Measurements from ENCODE around the gene ITM2B. TPM values are rescaled to one million over a fixed set of nuclear protein-coding genes. Genes with fewer than 3 reads are reported as not detected.
"Not testable (repeated sequence)": the region's sequence is repeated elsewhere in the genome, so short reads cannot be mapped to it uniquely, and the experiment has no call there.

ITM2B gene
- total RNA-seq, 2 donors from 2014 or later = 396 to 450 TPM

DNA sequence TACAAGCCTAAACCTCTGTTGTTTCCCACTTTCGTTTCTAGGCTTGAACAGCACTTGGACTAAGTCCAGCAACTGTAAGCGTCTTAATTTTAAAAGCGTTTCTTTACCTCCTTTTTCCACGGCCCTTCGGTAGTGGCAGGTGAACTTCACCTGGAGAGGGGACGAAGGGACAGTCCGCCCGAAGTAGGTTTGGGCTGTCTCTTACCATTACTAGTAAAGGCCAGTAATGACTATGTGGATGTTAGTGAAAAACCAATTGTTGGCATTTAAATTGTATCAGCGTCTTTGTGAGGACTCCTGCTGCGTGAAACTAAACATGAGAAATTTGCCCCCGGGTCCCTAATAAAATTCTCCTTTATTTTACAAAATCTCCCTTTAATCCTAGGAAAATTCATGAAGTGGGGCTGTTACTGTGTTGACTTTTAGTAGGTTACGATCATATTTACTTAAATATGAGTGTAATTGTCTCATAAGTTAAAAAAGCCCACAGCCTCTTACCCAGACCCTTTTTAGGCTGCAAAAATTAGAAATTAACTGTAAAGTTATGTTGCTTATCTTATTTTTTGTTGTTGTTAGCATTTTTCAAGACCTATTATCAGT is 983 bp downstream of the ITM2B start:
- H3K4me1 Mint-ChIP-seq = peaks cover 38% of the 10 kb centered on the region

DNA sequence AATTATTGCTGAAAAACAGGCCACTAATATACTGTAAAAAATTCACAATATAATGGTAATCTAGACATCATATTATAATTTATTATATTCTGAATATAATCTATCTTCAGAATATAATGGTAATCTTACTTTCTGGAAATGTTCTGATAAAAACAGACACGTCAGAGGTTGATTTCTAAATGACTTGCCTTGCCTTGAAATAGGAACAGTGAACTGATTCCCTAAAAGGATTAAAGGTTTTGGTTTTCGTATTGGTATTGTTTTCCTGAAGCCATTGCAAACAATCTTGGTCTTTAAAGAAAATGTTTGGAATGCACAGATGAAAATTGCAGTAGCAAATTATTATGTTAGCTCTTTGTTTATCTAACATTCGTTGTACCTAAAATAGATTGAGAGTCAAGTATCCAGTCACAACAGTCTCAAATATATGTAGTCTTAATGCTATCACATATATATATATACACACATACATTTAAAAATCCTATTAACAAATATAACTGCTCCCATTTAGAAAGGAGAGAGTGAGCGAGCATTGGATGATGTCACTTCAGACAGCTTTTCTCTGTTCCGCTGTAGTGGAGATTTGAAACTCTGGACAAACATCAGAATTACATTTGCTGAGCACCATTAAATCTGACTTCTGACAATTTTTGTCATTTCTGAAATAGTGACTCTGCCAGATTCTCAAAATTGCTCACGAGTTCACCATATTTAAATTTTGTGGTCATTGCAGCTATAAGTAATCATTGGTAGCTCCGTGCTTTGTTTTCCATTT is 1.7 kb downstream of the ITM2B start:
- no peaks in the 10 kb centered on the region for H3K9me3 ChIP-seq (ENCODE audit: control insufficient read depth, low read length, poor library complexity, severe bottlenecking)
- H3K4me3 Mint-ChIP-seq = peak overlapping the region; percentile 92
- no peaks in the 10 kb centered on the region for H3K27me3 Mint-ChIP-seq
- DNase-seq (no peak), ATAC-seq (no peak)
- H3K27ac Mint-ChIP-seq = peak overlapping the region; percentile 96
- H3K4me1 Mint-ChIP-seq = peaks cover 40% of the 10 kb centered on the region
- H3K36me3 Mint-ChIP-seq (ENCODE audit: low read depth) = peaks cover 8% of the 10 kb centered on the region

More for the DNA sequence above, 983 bp downstream of the ITM2B start:
- no peaks in the 10 kb centered on the region for H3K27me3 Mint-ChIP-seq
- no peaks in the 10 kb centered on the region for H3K9me3 ChIP-seq (ENCODE audit: control insufficient read depth, low read length, poor library complexity, severe bottlenecking)
- DNase-seq (no peak), ATAC-seq (peak; percentile 11)
- H3K36me3 Mint-ChIP-seq (ENCODE audit: low read depth) = peaks cover 8% of the 10 kb centered on the region
- H3K4me3 Mint-ChIP-seq = peak overlapping the region; percentile 93
- H3K27ac Mint-ChIP-seq = peak overlapping the region; percentile 96

DNA sequence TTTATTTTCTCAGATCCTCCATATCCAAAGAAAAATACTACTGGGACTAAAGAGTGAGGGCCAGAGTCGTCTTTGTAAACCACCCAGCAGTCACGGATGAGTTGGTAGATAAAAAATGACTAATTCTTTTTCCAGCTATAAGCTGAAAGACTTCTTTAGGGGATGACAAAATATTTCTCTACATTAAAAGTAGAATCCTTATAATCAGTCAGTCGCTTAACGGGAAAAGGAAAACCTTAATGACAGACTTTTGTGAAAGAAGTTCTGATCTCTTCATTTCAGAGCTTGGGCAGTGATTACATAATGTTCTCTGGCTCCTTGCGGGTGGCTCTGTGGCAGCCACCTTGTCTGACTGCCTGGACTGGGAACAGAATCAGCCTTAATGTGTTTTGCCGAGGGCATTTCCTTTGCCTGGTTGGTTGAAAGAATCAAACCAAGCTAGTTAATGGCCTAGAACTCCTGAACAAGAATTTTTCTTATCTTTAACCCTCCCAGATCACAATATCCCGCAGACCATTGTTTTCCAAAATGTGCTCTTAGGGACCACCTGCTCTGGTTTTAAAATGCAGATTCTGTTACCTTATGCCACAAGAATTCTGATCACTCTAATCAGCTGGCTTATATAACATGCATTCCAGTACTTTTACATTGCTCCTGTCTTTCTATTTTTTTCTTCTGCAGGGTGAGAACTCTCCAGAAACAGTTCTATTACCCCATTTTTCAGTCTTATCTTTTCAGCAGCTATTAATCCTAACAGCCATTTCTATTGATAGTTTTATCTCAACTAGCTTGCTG is 2.5 kb downstream of the ITM2B start:
- Mint-ChIP-seq H3K4me1 (peaks cover 43% of the 10 kb centered on the region), H3K27ac (peak overlapping the region; percentile 96), H3K36me3 (ENCODE audit: low read depth) (peaks cover 8% of the 10 kb centered on the region), H3K27me3 (no peaks in the 10 kb centered on the region), H3K4me3 (peak overlapping the region; percentile 92)
- no peak for DNase-seq
- ATAC-seq = no peak
- H3K9me3 ChIP-seq (ENCODE audit: control insufficient read depth, low read length, poor library complexity, severe bottlenecking) = no peaks in the 10 kb centered on the region

DNA sequence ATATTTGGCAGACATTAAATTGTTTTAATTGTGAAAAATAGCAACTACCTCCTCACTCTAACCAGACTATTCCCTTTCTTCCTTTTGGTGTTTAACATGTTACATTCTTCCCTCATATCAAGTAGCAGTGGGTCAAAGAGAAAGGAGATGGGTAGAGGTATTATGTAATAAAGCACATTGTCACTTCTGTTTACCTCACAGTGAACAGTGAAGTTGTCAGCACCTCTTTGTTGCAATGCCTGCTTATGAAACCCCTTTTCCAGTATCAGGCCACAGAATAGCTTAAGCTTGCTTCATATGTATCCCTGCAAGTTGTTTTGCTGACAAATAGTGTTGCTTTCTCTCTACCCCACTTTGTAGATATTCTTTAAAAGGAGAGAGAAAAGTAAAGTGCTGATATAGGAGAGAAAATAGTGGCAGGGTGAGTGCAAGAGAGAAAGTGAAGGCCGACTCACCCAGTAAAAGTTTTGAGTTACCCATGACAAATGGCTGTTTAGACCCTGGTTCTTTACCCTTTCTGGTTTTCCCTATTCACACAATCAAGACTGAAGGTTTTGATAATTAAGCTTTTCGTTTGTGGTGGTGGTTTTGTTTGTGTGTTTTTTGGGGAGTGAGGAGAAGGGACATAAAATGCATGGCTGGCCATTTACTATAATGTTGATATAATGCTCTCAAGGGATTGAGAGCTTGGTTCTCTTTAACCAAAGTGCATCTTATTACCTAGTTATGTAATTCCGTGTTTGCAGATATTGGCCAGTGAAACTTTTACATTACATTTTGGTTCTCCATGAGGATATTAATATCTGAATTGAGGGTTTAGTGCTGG is 3.7 kb downstream of the ITM2B start:
- peak overlapping the region; percentile 92 for H3K4me3 Mint-ChIP-seq
- no peaks in the 10 kb centered on the region for H3K9me3 ChIP-seq (ENCODE audit: control insufficient read depth, low read length, poor library complexity, severe bottlenecking)
- no peak for ATAC-seq
- no peak for DNase-seq
- peak overlapping the region; percentile 96 for H3K27ac Mint-ChIP-seq
- H3K4me1 Mint-ChIP-seq = peaks cover 49% of the 10 kb centered on the region
- no peaks in the 10 kb centered on the region for H3K27me3 Mint-ChIP-seq
- peaks cover 8% of the 10 kb centered on the region for H3K36me3 Mint-ChIP-seq (ENCODE audit: low read depth)

DNA sequence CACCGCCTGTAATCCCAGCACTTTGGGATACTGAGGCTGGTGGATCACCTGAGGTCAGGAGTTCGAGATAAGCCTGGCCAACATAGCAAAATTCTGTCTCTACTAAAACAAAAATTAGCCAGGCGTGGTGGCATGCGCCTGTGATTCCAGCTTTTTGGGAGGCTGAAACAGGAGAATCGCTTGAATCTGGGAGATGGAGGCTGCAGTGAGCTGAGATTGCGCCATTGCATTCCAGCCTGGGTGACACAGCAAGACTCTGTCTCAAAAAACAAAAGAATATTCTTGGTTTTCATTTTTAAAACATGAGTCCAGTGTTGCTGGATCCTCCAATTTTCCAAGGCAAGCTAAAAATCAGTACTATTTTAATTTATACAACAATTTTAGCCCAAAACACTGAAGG is 6.4 kb downstream of the ITM2B start:
- peak overlapping the region; percentile 21 for H3K27ac Mint-ChIP-seq
- H3K4me3 Mint-ChIP-seq = peak overlapping the region; percentile 43
- not testable (repeated sequence) for ATAC-seq; H3K9me3 ChIP-seq (ENCODE audit: control insufficient read depth, low read length, poor library complexity, severe bottlenecking); DNase-seq; H3K27me3 Mint-ChIP-seq
- peaks cover 56% of the 10 kb centered on the region for H3K4me1 Mint-ChIP-seq
- peaks cover 11% of the 10 kb centered on the region for H3K36me3 Mint-ChIP-seq (ENCODE audit: low read depth)

DNA sequence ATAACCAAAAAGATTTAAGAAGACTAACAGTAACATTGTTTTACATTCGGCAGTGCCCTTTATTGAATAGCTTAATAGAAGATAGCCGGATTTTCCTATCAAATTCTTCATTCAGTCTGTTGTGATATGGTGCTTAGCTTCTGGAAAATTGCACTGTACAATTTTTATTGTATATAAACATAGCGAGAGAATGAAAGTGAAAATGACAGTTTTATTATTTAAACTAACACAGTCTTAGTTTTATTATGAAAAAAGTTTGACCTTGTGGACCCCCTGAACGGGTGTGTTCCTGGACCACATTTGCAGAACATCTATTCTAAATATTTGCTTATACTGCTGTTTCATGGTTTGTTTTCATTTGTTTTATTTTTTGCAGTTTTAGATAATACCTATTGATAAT is 8.6 kb downstream of the ITM2B start:
- no peaks in the 10 kb centered on the region for H3K9me3 ChIP-seq (ENCODE audit: control insufficient read depth, low read length, poor library complexity, severe bottlenecking)
- ATAC-seq (no peak), DNase-seq (no peak)
- Mint-ChIP-seq H3K4me1 (peaks cover 48% of the 10 kb centered on the region), H3K27ac (peak overlapping the region; percentile 82), H3K36me3 (ENCODE audit: low read depth) (peaks cover 4% of the 10 kb centered on the region), H3K4me3 (peak overlapping the region; percentile 63), H3K27me3 (no peaks in the 10 kb centered on the region)

DNA sequence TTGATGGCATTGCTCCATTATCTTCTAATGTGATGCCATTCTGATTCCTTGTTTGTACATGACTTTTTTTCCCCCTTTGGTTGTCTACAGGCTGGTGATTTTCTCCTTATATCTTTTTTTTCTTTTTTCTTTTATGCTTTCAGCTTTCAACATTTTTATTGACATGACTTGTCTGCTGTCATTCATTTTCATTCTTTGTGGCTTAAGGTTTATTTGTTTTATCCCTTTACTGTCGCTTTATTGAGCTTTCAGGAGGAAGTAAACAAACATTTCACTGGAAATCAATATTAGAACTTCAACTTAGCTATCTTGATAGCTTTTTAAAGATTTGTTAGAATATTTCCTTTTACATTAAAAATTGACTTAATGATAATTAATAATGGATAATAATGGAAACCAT is 9.7 kb downstream of the ITM2B start:
- no peaks in the 10 kb centered on the region for H3K27me3 Mint-ChIP-seq
- H3K27ac Mint-ChIP-seq = peak overlapping the region; percentile 82
- peaks cover 4% of the 10 kb centered on the region for H3K36me3 Mint-ChIP-seq (ENCODE audit: low read depth)
- H3K4me1 Mint-ChIP-seq = peaks cover 39% of the 10 kb centered on the region
- no peak for DNase-seq
- H3K9me3 ChIP-seq (ENCODE audit: control insufficient read depth, low read length, poor library complexity, severe bottlenecking) = no peaks in the 10 kb centered on the region
- ATAC-seq = no peak
- H3K4me3 Mint-ChIP-seq = peak overlapping the region; percentile 69

DNA sequence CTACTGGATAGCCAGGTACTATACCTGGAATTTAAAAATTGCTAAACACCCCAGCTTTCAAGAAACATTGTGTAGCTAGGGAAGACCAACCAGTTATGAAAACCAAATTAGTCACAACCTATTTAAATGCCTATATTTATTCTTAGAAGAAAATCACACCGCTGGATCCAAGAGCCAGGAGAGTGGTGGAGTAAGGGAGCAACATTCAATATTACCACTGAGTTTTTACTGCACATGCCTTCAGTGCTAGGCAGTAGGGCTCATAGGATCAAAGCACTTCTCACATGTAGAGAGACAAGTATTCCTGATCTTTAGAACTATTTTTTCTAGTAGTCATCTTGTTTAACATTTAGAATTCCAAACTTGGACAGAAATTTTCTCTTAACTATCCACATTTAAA is 11.2 kb downstream of the ITM2B start:
- Mint-ChIP-seq H3K36me3 (ENCODE audit: low read depth) (peaks cover 4% of the 10 kb centered on the region), H3K4me3 (no peak overlapping the region), H3K27ac (peak overlapping the region; percentile 82), H3K4me1 (peaks cover 45% of the 10 kb centered on the region), H3K27me3 (no peaks in the 10 kb centered on the region)
- DNase-seq = no peak
- H3K9me3 ChIP-seq (ENCODE audit: control insufficient read depth, low read length, poor library complexity, severe bottlenecking) = no peaks in the 10 kb centered on the region
- ATAC-seq = no peak

DNA sequence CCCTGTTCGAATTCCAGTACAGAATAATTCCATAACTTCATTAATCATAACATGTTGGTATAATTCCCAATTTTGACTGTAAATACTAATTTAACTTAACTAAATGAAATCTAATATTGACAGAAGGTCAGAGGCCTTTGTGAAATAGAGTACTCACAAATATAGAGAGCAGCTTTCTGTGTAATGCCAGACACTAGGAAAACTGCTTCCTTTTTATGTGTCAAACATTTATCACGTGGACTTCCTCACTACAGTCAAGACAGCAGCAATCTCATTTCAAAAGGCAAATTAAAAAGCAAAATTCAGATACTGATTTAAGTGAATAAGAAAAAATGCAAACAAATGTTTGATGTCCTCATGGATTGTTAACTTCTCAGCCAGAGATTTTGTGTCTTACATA is 13.1 kb downstream of the ITM2B start:
- no peak overlapping the region for H3K4me3 Mint-ChIP-seq

DNA sequence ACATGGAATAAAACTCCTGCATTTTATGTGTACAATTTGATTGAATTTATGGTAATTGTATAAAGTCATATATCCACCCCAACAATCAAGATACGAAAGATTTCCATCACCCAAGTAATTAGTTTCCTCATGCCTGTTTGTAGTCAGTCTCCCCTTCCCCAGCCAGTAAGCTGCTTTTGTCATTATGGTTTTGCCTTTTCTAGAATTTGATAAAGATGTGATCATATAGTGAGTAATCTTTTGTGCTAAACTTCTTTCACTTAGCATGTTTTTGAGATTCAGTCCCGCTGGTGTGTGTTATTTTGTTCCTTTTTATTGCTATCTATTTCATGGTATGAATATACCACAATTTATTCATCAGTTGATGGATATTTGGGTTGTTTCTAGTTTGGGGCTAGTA is 16.0 kb downstream of the ITM2B start:
- H3K4me1 Mint-ChIP-seq = peaks cover 37% of the 10 kb centered on the region
- H3K27me3 Mint-ChIP-seq = no peaks in the 10 kb centered on the region
- DNase-seq = no peak

More for the DNA sequence above, 13.1 kb downstream of the ITM2B start:
- no peak for DNase-seq
- Mint-ChIP-seq H3K4me1 (peaks cover 42% of the 10 kb centered on the region), H3K27ac (peak overlapping the region; percentile 82), H3K27me3 (no peaks in the 10 kb centered on the region), H3K36me3 (ENCODE audit: low read depth) (peaks cover 4% of the 10 kb centered on the region)
- no peaks in the 10 kb centered on the region for H3K9me3 ChIP-seq (ENCODE audit: control insufficient read depth, low read length, poor library complexity, severe bottlenecking)
- ATAC-seq = no peak

DNA sequence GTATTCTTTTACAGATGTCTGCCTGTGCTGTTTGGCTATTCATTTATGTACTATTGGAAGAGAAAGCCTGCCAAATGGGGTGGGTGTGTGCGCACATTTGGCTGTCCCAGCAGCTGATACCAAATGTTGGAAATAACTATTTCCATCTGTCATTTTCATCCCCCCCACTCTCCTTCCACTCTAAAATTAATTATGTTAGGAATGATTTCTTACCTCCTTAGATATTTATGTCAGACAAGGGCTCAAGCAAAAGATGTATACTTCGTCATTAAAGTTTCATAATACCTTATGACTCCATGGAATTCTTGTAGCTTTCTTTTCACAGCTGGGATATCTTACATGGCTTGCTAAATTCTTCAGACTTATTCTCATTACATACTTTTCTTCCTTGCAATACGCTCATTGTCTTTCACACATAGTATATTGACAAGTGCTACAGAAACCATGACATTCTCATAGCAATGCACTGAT is 18.6 kb downstream of the ITM2B start:
- ATAC-seq (no peak), DNase-seq (no peak)
- Mint-ChIP-seq H3K4me1 (peaks cover 39% of the 10 kb centered on the region), H3K27me3 (no peaks in the 10 kb centered on the region), H3K4me3 (no peak overlapping the region), H3K36me3 (ENCODE audit: low read depth) (peaks cover 3% of the 10 kb centered on the region), H3K27ac (no peak overlapping the region)
- H3K9me3 ChIP-seq (ENCODE audit: control insufficient read depth, low read length, poor library complexity, severe bottlenecking) = no peaks in the 10 kb centered on the region

More for the DNA sequence above, 16.0 kb downstream of the ITM2B start:
- H3K4me3 Mint-ChIP-seq = peak overlapping the region; percentile 43
- no peak for ATAC-seq
- H3K27ac Mint-ChIP-seq = peak overlapping the region; percentile 88
- H3K9me3 ChIP-seq (ENCODE audit: control insufficient read depth, low read length, poor library complexity, severe bottlenecking) = no peaks in the 10 kb centered on the region
- peaks cover 2% of the 10 kb centered on the region for H3K36me3 Mint-ChIP-seq (ENCODE audit: low read depth)

DNA sequence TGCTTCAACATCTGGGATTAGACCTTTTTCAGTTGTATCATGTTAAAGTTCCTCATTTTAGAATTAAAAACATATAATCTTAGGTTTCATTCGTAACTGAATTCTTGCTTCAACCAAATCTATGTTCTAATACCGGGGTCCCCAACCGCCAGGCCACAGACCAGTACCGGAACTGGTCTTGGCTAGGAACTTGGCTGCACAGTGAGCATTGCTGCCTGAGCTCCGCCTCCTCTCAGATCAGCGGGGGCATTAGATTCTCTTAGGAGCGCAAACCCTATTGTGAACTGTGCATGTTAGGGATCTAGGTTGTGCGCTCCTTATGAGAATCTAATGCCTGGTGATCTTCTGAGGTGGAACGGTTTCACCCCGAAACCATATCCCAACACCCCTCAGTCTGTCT is 19.2 kb downstream of the ITM2B start:
- H3K27ac Mint-ChIP-seq = no peak overlapping the region
- H3K36me3 Mint-ChIP-seq (ENCODE audit: low read depth) = peaks cover 4% of the 10 kb centered on the region
- ATAC-seq (no peak), DNase-seq (no peak)
- no peaks in the 10 kb centered on the region for H3K9me3 ChIP-seq (ENCODE audit: control insufficient read depth, low read length, poor library complexity, severe bottlenecking)
- no peak overlapping the region for H3K4me3 Mint-ChIP-seq
- no peaks in the 10 kb centered on the region for H3K27me3 Mint-ChIP-seq
- H3K4me1 Mint-ChIP-seq = peaks cover 41% of the 10 kb centered on the region
